HG03025 (cell line): ENCODE measurements around the gene SCYL2.

Experiments used
- ATAC-seq: cut with Tn5 transposase; IDR thresholded peaks from one replicate; pipeline ENCODE4 v1.9.1; 2021; ENCODE audit warnings: mild to moderate bottlenecking, moderate library complexity; ENCODE audit not compliant: unreplicated experiment, low FRiP score

Gene SCYL2

DNA sequence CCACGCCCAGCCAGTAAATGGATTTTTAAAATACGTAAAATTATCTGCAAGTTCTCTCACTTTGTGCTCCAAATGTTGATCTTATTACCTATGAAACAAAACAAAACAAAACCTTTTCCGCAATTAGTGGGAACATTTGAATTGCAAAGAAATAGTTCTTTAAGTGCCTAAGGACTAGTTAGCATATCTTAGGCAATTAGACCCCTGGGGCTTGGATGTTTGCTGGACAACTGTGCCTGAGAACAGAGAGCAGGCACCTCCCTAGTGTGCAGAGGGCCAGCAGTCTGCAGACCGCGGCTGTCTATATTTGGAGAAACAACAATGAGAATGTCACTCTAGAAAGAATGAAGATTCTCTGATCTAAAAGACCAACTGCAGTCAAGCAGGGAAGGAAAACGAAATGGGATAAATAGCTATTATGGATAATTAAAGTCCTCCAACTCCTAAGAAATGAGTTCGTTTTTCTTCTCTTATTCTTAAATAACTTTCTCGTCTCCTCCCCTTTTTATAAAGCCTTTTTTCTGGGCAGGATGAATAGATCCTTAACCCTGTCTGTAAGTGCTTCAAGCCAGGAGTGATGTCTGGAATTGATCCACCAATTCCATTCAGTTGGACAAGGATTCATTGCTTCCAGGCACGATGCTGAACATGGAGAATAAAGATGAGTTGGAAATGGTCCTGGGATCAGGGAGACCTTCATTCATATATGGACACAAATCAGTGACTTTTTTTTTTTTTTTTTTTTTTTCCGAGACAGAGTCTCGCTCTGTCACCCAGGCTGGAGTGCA, 106.1 kb downstream of the SCYL2 start:
- no peak for ATAC-seq

DNA sequence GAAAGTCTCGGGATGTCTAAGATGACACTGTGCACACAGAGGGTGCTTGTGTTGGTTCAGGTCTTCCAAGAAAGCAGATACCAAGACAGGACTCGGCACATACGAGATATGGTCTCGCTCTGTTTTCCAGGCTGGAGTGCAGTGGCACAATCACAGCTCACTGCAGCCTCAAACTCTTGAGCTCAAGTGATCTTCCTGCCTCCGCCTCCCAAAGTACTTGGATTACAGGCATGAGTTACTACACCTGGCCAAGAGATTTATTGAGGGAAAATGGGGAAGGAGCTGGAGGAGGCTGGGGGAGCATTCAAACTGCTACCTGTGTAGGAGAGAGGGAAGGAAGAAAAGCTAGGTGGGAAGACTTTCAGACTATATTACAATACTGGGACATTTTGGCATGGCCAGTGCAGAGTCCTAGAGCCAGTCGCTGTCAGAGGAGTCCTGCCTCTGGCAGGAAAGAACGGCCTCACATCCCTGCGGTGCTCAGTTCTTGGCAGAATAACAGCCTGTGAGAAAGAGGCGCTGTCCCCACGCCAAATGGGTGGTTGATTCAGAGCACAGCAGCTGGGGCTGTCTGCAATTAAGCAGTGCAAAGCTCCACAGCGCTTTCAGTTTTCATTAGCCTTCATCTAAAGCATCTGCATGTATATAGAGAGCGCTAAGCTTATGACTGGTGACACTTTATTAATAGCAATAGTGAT, 108.2 kb downstream of the SCYL2 start:
- no peak for ATAC-seq

DNA sequence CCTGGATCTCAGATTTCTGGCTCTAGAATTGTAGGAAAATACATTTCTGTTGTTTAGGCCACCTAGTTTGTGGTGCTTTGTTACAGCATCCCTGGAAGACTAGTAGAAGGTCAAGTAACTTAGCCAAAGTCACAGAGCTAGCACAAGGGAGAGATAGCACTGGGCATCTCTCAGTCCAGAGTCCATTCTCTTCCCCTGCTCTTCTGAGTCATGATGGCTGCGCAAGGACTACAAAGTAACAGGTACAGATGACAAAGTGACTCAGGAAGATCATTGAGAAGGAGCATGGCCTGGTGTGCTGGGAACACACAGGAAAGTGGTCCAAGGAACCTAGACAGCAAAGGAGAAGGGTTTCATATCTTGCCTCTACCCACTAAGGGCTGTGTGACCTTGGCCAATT, 109.2 kb downstream of the SCYL2 start:
- no peak for ATAC-seq

DNA sequence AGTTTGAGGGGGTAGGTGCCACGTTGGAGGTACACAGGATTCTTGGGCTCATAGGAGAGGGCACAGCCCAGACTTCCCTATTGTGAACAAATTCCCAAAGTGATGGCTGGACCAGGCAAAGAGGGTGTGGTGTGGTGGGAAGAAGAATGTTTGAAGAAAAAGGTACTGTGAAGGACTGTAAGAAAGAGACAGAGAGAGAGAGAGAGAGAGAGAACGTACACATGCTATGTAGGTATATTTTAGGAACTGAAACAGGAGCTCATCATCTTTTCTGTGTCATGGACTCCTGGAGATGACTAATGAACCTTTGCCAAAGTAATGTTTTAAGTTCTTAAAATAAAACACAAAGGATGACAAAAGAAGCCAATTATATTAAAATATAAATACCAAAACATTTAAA, 114.4 kb downstream of the SCYL2 start:
- no peak for ATAC-seq

DNA sequence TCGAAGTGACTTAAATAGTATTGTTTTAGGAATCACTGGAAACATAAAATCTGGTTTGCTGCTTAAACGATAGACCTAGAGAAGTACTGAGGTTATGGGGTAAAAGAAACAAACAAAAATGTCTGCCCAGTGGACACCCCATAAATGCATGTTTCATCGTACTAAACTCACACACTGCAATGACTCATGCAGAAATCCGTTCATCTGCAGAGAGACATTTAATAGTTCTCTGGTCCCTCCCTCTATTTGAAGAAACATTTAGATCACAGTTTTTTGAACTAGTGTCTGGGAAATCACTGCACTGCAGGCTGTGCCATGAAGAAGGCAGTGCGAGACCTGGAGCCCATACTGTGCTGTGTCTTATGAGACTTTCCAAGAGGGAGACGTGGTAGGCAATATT, 115.4 kb downstream of the SCYL2 start:
- no peak for ATAC-seq

DNA sequence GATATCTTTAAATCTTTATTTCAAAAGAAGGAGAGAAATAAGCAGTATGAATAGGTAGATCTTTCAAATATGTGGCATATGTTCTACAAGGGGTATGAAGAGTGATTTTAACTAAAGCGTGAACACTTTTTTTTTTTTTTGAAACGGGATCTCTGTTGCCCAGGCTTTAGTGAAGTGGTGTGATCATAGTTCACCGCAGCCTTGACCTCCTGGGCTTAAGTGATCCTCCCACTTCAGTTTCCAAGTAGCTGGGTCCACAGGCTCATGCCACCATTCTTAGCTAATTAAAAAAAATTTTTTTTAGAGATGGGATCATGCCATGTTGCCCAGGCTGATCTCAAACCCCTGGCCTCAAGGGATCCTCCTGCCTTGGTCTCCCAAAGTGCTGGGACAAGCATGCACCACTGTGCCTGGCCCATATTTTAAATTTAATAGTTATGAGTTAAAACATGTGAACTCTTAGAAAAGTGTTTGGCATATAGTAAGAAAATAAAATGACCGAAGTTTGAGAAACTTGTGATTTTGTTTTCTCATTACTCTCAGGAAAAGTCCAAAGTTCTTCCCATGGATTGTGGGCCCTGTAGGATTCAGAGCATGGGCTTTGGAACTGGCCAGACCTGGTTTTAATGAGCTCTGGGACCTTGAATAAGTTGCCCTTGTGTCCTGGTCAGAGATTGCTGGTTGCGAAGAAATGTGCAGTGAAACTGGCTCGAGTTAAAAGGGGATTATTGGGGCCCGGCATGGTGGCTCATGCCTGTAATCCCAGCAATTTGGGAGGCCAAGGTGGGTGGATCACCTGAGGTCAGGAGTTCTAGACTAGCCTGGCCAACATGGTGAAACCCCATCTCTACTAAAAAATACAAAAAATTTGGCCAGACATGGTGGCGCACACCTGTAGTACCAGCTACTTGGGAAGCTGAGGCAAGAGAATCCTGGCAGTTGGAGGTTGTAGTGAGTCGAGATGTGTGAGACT, 116.9 kb downstream of the SCYL2 start:
- ATAC-seq = no peak

DNA sequence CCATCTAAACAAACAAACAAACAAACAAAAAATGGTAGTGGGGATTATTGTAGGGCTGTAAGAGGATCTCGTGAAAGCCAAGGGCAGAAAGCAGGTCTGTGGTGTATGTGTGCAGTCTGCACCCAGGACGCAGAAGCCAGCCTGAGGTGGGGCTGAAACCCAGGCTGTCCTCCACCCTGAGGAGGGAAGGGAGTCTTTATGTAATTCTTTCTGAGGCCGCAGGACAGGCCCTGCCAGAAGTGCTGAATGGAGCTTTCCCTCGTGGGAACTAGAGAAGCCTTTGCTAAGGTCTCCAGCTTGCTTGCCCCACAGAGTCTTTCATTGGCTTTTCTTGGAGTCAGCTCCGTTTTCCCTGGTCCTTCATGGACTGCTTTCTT, 117.6 kb downstream of the SCYL2 start:
- no peak for ATAC-seq

DNA sequence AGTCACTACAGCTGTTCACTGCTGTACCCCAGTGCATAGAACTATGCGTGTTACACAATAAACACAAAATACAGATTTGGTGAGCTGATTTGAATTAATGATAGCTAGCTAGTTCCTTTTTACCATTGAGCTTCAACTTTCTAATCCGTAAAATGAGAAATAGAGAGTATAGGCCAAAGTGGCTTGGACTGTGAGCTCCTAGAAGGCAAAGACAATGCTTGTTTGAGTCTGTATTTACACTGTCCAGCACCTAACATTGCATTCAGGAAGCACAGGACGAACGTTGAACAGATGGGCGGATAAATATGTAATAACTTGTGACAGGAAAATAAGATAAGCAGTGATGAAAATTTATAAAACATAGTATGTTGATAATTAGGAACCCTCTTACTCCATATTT, 121.4 kb downstream of the SCYL2 start:
- no peak for ATAC-seq
